GM04503 (cell line): ENCODE data around the gene RIPK4.

Experiments used
- DNase-seq: peaks from one replicate; pipeline ENCODE4 v3.0.0-alpha.2; 2012; ENCODE audit warnings: low read depth

Gene RIPK4

DNA sequence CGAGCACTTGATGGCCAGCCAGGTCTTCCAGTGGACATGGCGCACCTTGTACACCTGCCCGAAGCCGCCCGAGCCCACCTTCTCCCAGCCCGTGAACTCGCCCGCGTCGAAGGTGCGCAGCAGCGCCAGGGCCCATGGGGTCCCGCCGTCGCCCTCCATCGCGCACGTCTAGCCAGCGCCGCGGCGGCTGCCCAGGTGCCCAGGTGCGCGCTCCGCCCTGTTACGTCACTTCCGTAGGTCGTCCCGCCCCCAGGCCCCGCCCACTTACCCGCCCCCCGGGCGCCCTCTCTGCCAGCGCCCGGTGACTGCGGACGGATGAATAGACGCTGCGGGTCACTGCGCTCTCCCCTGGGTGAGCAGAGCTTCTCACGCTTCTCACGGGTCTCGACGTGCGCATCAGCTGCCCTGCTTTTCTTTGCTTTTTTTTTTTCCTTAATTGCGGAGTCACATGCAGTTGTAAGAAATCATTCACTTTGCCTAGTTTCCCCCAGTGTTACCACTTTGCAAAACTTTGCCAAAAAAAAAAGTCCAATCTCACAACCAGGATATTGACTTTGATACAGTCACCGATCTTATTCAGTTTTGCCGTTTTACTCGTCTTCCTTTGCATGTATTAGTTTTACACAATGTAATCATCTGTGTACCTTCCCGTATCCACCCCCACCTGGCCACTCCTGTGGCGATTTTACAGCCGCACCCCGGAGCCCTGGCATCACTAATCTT is at the start of gene RIPK4:
Gene RIPK4 (minus strand): TSS at position 170 of the 723 bp plus-strand sequence. CDS start 11 bp downstream, at position 159.
- no peak for DNase-seq

DNA sequence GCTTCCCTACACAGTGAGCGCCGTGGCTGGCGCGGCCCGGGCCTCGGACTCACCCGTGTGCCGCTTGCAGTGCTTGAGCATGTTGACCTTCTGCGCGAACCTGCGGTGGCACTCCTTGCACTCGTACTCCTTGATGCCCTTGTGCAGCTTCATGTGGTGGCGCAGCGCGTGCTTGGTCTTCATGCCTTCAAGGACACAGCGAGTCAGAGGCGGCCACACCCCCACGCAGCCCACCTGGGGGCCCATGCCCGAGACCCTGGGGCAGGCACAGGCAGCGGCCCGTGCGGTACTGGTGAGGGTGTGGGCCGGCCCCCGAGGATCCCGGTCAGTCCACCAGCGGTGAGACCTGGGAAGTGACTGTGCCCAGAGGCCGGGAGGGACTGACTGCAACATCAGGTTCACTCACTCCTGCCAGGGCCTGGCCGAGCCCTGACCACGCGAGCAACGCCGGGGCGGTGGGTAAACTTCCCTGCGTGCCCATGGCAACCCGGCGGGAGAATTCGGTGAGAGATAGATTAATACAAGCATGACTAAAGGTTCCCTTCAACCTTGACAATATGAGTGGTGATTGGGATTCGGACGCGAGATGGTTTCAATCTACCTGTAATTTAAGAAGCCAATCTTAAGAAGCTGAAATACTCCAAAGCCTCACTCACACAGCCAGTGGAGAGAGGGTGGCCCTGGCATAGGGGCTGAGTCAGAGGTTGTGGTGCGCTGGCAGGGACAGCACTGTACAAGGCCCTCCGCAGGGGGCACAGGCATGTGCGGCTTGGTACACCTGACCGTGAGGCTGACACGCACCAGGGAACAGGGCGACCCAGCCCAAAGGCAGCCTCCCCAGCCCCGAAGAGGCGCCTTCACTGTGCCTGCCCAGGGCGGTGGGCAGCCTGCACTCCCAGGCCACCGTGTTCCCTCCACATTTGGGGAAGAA is 49.1 kb upstream of the RIPK4 start:
- no peak for DNase-seq

DNA sequence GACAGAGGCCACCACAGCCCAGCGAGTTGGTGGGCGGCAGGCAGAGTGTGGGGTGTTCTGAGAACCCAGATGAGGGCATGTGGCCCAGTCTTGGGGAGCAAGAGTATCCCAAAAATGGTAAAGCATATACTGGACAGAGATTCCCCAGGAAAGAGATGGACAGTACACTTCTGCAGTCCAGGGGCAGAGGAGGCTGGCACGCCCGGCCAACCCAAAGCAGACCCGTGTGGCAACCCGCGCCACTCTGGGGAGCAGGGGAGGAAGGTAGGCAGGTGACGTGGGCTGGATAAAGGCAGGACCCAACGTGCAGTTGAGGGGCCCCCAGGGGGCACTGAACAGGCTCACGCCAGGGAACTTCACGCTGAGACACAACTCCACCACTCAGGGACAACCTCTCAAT is 46.4 kb upstream of the RIPK4 start:
- DNase-seq = no peak

DNA sequence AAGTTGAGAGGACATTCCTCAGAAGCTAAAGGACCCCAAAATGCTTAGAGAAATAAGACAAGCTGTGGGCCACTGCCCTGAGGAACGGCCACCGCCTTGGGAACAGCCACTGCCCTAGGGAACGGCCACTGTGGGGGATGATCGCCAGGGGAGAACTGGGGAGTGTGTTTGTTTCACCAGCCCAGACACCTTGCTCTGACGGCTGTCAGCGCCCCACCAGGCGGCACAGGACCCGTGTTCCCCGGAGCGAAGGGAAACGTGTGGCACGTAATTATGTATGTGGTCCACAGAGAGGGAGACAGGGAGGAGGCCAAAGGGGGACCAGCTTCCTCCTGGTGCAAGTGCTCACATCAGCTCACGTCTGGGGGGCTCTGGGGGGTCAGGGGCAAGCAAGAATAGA is 45.8 kb upstream of the RIPK4 start:
- no peak for DNase-seq

DNA sequence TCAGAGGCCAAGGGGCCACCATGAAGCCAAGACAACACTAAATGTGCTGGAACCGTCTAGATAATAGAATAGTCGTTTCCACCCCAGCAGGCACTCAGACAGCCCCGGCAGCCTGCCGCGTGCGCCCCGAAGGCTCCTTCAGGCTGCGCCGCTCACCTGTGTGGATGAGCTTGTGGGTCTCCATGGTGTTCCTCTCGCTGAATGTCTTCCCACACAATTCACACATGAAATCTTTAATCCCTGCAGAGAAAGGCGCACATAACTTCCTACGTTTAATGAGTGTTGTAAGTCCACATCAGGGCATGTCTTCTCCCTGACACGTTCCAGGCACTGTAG is 43.7 kb upstream of the RIPK4 start:
- no peak for DNase-seq

DNA sequence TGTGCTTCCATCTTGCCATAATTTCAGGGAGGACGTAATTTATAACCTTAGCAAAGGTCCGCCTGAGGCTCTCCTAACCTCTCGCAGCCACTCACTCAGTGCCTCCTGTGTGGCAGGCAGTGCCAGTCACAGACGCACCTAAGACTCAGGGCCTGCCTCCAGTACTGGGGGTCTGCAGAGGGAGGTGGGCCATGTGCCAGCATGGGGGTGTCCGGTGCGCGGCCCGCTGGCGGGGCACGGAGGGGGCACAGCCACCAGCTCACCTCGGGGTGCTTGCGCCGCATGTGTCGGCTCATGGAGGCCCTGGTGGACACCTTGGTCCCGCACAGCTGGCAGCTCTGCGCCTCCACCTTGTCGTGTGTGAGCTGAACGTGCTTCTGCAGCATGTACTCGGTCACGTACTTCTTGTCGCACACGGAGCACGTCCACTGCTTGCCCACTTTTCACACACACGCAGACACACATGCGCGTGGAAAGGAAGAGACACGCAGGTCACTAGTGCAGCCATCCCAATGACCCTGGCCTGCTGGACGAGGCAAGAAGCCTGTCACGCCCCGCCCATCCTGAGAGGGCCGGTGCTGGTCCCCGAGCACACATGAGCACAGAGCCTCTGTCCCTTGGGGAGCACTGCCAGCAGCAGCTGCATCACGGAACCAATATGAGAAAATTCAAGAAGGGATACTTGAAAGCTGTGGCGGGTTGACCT is 43.2 kb upstream of the RIPK4 start:
- DNase-seq = no peak

DNA sequence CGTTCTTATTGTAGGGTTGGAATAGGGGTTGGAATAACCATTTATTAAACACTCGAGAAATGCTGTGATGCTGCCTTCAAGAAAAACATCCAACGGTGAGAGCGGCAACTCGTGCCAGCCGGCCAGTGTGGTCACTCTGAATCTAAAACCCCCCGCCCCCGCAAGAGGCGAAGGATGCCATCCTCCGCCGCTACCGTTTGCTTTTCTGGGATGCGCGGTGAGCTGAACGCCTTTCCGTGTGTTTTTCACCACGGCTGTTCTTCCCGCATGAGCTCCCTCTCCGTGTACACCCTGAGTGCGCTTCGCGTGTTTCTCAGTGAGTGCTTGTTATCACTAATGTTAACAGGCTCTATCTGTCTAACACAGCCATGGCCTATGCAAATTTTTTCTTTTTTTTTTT is 42.0 kb upstream of the RIPK4 start:
- no peak for DNase-seq

DNA sequence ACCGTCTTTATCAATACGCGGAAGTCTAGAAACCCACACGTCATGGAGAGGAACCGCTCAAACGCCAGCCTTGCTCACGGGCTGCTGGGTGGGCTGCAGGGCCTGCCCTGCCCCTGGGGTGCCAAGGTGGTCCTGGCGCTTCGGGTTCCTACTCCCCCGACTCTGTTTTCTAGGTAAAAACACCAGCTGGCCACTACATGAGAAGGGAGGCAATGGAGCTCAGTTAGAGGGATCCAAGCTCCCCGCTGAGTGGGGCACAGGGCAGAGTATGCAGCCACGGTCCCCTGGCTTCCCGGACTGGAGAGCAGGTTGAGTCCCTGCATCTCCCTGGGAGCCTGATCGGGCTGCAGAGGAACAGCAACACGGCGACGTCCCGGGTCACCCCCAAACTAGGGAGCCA is 41.2 kb upstream of the RIPK4 start:
- no peak for DNase-seq

DNA sequence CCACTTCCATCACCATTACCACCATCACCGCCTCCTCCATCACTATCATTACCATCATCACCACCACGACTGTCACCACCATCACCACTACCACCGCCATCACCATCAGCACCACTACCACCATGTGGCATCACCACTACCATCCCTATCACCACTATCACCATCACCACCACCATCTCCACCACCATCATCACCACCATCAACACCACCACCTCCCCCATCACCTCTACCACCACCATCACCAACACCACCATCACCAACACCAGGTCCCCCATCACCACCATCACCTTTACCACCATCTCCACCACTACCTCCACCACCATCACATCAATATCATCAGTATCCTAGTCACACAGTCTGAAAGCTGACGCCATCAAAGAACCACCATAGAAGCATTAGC is 39.9 kb upstream of the RIPK4 start:
- DNase-seq = no peak

DNA sequence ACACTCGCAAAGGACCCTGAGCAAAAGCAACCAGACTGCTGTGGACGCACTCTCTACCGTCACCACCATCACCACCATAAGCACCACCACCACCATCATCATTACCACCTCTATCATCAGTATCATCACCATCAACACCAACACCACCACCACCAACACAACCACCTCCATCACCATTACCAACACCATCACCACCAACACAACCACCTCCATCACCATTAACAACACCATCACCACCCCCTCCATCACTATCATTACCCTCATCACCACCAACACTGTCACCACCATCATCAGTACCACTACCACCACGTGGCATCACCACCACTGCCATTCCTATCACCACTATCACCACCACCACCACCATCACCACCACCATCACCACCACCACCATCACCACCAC is 38.8 kb upstream of the RIPK4 start:
- DNase-seq = no peak

DNA sequence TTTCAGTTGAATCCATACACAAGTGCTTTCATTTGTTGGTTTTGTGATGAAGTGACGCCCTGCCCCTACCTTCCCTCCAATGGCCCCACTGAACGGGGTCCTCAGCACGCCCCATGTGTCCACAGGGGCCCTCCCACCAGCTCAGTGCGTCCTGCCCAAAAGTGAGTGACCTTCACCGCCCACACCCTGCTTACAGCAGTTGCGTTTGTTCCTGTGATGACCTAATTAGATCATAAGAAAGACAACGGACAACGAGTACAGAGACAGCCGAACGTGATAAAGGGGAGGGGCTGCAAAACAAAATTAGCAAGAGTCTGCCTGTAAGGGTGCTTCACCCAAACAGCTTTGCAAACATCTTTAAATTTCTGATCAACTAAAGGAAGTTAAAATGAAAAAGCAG is 38.2 kb upstream of the RIPK4 start:
- DNase-seq = no peak

DNA sequence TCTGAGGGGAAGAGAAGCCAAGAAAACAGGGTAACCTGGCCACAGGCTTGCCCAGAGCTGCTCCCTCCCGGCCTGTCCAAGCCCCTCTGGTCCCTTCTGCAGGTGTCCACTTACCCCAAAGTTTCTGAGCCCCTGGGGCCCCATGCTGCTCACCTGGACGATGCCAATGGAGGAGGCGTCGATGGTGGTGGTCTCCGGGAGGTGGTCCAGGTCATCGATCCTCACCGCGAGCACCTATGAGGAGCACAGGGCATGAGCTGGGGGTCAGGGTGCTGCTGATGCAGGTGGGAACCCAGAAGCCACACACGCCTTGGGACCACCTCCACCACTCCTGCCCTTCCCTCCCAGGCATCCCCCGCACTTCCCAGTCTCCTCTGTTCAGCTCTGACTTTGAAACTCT is 37.5 kb upstream of the RIPK4 start:
- no peak for DNase-seq

DNA sequence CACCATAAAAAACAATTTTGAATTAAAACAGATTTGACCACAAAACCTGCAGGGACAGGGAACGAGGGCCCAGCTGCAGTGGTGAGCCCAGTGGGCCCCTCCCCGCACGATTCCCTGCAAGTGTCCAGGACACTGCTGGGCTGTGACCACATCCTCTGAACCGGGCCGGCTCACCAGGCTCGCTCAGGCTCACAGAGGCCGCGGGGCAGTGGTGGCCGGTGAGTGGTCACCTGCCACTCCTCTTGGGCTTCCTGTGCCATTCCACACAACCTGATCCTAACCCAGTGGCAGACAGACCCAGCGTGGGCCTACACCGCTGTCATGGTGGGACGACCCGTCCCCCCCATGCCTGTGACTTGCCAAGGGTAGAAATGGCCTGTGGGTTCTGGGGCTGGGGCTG is 36.5 kb upstream of the RIPK4 start:
- DNase-seq = no peak

DNA sequence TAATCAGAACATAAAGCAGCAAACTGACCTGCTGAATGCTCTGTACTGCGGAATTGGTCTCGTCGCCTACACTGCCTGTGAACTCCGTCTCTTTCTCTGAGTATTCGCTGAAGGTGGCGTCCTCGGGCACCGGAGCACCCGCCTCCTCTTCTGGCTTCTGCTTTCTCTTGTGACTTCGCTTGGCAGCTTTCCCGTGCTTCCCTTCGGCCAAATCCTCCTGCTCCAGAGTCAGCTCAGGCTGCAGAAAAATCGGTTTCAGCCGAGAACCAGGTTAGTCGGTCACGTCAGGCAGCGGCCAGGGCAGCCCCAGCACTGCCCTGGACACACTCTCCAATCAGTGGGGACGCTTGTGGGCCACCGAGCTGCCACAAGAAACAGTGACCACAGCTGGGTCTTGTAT is 35.8 kb upstream of the RIPK4 start:
- DNase-seq = peak; percentile 27

DNA sequence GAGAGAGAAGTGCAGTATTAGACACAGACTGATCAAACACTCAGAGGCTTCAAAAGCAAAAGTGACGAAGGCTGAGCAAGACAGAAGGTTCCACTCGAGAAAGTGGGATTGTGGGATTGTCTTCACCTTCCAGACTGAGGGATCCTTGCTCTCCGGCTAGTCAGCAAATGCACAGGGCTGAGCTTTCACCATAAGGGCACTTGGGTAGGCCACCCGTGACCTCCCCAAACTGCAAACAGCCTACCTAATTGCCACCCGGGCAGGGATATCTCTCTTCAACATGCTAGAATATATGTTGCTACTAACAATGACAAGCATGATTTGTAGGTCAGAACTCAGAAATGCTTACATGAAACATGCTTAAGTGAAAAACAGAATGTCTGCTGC is 35.3 kb upstream of the RIPK4 start:
- DNase-seq = no peak

DNA sequence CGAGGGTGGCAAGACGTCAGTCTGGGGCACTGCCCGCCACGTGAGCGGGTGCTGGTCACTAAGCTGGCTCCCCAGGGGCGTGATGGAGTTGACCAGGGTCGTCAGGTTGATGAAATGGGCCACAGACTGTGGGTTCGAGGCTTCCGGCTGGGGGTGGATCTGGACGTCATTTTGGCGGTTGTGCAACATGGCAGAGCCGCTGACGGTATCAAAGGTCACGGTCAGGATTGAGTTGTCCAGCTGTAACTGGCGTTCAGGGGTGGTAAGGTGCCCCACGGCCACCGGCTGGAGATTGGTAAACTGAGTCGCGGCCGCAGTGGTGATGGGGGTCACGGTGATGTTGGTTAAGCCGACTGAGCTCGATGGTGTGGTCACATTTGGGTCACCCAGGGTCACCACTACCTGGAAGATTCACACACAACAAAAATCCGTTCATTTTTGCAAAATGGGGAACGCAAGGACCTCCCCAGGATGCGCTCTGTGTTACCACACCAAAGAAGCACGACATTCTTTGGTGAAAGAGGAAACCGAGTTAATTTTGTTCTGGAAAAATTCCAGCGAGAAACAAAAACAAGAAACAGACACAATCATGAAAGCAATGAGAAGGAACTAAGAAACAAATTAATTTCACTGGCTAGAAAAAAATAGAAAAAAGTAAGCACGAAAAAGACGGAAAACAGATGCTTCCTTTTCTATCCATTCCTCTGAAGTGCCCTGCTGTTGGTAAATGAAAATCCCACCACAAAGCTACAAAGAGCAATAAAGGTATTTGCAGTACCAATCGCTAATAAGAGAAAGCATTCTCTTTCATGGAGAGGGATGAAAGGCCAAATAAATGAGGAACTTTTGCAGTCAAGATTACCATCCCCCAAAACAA is 34.7 kb upstream of the RIPK4 start:
- no peak for DNase-seq

DNA sequence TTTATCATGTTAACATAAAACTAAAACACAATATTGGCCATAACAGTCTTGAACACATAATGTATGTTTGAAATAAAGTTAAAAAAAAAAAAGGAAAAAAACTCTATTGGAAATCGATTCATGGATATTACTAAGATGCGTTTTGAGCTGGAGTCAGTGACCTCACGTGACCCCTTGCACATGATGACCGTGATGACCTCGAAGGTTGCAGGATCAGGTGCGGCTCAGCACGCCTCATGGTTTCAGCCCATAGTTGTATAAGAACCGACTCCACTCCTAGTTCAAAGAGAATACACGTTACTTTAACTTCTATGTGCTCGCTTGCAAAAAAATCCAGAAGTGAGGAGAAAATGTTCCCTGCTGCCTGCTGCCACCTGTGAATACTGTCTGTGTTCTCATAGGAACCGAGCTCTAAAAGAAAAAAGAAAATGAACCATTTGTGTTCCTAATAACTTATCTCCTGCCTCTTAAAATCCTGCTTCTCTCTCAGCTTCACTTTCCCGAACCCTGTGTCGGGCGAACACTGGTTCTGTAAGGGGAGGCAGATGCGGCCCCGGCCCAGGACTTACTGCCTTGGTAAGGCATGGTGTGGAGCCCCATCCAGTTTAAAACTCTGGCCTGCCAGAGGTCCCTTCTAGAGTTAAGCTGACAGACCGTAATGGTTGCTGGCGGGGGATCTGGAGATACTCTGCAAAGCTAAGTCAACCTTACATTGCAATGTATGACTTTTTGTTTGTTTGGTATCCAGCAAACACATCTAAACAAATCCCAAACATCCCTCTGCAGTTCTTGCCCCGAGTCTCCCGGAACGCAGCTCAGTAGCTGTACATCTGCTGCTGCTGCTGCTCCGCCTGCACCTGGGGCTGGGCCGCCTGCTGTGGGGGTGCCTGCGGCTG is 33.8 kb upstream of the RIPK4 start:
- no peak for DNase-seq

DNA sequence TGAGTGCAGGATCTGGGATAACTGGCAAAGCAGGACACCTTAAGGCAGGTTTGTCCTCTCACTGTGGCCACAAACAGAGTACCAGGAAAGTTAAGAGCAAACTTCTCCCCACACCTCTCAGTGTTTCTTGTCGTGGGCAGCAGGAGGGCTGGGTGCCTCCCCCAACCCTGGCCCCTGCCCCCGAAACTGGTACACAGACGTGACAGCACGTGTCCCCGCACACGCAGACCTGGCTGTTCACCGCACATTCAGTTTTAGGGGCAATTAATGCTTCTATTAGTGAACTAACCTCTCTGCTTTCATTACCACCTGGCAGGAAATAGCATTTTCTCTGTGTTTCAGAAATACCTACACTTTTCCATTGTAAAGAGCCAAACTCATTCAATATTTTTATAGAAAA is 32.9 kb upstream of the RIPK4 start:
- DNase-seq = no peak

DNA sequence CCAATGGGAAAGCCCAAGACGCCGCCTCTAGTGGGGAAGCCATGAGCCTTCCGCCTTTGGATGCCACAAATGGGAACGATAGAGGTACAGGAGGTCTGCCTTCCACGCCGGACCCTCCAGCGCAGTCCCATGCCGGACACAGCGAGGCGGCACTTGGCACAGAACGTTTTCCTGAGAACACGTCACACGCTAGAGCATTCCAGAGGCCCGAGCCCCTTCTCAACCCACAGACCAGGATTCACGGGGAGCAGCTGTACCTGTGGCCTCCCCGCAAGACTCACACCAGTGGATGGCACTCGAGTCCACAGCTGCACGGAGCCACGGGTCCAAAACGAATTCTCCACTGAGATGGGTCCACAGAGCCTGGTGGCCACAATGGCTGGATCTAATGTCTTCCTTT is 31.5 kb upstream of the RIPK4 start:
- no peak for DNase-seq

DNA sequence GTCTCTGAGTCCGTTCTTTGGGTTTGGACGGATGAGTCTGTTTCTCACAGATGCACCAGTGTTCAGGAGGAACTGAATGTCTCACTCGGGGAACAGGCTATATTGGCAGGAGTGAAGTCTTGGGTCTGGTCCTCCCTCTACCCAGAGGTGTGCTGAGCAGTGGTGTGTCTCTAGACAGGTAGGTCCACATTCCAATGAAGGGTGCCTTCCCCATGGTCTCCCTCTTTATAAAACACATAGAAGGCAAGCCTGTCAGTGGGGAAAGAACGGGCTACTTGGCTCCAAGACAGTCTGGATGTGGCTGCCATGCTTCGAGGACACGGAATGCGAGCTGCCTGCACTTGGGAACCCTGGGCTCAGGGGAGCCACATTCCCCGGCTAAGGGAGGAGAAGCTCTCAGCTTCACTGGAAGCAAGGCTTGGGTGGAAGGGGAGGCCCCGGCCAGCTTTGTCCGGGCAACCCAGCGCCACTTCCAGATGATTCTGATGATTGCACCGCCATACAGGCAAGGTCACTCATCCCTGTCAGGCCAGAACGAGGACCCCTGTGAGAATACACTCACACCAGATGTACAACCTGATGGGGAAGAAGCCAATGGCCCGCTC is 29.7 kb upstream of the RIPK4 start:
- DNase-seq = no peak

DNA sequence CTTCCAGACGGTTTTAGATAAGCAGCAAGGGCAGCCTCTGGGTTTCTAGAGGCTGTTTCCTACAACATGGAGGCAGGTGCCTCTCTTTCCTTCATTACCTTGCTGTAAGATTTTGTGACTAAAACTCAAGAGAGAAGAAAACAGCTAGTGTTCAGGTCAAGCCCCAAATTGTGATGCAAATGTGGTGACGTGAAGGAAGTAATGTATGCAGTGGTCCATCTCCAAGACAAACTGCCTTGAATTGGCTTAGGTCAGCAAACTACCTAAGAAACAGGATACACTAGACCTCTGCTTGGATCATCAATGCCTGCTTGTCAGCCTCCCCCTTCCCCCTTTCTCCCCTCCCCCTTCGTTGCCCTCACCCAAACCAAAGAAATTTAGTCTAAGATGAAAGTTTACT is 28.9 kb upstream of the RIPK4 start:
- DNase-seq = no peak
